ENCODE results near the gene MAP2K3.

MAP2K3 gene

DNA sequence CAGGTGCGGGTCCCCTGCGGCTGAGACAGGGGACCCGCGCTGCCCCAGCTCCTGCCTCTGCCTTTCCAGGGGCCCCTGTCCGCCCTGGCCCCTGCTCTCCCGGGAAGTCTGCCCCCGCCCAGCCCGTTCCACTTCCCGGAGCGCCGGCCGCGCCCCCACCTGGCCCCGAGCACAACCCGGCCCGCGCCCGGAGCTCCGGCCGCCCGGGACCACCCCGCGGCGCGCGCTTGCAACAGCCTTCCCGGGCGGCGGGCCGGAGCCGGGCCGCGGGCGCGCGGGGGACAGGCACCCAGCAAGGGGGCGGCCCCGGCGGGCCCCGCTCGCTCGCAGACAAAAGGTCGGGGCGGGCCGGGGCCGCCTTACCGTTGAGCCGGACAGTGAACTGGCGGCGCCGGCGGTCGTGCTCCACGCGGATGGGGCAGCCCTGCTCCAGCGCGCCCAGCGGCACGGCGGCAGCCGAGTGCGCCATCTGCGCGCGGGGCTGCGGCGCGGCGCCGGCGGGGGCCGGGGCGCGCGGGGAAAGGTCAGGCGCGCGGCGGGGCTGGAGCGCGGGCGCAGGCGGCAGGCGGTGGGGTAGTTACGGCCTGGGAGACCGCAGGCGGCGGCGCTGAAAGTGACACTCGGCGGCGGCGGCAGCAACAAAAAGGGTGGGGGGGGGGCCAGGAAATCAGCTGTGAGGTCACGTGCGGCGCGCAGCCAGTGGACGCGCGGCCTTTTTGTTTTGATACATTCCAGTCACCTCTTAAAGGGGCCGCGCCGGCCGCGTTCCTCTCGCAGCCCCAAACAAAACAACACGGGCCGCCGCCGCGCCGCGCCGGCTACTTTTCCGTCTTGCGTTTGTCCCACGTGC is 31.5 kb upstream of the MAP2K3 start, which contains the start of gene NATD1:
Gene NATD1, minus strand, starts transcription at position 615 of the 850 bp plus-strand sequence. Its CDS starts 146 bp downstream, at position 469.
- DNase-seq, result peak; percentile 90

DNA sequence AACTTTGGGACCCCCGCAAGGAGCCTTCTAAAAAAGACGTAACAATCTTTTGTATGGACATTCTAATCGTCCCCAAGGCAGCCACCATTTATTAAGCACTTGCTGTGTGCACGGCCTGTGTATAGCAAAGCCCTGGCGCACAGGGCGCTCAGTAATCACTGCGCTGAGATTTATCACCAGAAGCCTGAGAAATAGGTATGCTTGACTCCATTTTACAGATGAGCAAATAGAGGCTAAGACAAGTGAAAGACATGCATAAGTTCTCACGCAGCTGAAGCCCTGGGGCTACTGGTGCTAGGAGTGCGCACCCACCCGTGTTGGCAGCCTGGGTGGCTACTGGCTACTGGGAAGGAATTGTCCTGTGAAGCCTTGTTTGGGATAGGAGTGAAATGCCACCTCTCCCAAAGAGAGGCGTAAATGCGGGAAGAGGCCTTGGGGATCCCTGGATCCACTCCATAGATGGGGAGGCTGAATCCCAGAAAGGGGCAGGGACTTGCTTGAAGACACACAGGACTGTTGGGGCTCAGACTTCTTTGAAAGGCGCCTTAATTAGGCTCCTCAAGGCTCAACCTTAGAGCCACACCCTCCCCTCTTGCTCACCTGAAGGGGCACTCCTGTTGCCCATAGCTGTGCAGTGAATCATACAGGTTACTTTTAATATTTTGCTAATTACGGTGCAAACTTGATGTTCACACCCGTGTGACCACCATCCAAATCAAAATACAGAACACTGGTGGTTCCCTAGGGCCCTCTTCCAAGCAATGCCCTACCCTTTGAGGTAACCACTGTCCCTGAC is 30.7 kb upstream of the MAP2K3 start:
- no peak for DNase-seq

DNA sequence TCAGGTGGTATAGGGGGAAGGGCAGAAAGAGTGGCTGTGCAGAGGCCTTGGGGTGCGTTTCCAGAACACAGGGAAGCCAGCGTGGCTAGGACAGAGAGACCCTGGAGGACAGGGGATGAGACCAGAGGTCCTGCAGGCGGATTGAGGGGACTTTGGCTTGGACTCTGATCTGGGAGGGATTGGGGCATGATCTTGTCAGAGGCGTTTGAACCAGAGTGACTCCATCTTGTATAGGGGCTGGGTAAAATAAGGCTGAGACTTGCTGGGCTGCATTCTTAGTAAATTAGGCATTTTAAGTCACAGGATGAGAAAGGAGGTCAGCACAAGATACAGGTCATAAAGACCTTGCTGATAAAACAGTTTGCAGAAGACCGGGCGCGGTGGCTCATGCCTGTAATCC is 25.9 kb upstream of the MAP2K3 start:
- no peak for DNase-seq

DNA sequence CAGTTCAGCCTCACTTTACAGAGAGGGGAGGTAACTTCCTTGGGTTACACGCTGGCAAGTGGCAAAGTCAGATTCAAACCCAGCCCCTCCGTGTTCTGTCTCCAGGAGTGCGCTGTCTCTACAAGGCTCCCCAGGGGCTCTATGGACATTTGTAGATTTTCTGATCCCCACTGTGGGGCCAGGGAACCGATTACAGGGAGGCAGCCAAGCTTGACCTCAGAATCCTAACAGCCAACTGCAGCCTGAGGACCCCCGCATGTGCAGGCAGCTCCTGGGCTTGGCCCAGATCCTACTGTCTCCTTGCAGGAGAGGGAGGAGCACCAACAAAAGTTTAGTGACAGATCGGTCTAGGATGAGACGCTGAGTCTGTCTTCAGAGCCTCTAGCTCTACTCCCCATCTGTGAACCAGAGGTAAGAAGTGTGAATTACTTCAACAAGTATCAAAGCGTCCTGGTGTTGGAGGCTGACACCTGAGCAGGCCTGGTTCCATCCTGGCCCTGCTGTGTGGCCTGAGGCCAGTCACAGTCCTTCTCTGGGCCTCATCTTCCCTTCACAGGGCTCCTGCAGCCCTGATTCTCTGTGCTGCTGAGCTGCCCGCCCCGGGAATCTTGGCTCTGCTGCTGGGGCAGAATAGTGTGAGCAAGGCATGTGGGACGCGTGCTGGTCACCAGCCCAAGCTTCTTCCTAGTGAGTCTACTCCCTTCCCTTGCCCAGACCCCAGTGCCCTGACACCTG is 22.1 kb upstream of the MAP2K3 start:
- DNase-seq, result no peak

DNA sequence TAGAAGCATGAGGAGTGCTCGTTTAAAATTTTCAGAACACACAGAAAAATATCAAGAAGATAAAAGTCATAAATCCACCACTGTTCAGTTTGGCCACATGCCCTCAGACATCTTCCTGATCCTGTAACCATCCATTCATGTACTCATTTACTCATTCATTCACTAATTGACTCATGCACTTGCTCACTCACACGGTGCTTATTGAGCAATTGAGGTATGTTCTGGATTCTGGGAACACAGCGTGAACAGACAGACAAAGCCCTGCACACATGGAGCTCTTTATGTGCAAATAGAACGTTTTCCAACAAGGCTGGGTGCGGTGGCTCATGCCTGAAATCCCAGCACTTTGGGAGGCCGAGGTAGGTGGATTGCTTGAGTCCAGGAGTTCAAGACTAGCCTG is 21.1 kb upstream of the MAP2K3 start:
- no peak for DNase-seq

DNA sequence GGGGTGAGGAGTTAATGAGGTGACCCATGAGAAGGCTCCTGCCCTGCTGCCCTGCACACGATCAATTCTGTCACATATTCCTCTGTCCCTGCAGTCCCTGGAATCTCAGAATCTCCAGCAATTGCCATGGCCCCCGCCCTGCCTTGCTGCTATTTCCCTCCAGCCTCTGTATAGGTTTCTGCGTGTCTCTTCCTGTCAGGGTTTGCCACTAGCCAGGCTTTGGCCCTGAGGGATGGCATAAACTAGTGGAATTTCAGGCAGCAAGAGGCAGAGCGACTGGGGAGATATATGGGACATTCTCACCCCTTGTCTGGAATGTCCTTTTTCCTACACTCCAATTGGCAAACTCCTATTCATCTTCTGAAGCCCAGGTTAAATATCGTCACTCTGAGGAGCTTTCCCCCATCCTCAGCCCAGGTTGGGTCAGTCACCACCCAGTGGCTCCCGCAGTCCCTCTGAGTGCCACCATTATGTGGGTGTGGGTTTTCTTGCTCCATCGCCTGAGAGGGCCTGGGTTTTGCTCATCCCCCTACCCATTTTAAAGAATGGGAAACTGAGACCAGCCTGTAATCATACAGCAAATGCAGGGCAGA is 15.8 kb upstream of the MAP2K3 start:
- no peak for DNase-seq

DNA sequence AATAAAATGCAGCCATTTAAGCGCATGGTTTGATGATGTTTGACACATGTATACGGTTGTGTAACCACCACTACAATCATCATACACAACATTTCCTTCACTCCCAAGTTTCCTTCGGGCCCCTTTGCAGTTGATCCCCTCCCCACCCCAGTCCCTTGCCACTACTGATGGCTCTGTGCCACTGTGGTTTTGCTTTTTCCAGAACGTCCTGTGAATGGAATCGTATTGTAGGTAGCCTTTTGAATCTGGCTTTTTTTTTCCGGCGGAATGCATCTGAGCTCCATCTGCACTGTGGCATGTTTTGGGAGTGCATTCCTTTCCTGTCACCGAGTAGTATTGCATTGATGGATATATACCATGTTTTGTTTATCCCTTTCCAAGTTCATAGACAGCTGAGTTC is 15.1 kb upstream of the MAP2K3 start:
- no peak for DNase-seq

DNA sequence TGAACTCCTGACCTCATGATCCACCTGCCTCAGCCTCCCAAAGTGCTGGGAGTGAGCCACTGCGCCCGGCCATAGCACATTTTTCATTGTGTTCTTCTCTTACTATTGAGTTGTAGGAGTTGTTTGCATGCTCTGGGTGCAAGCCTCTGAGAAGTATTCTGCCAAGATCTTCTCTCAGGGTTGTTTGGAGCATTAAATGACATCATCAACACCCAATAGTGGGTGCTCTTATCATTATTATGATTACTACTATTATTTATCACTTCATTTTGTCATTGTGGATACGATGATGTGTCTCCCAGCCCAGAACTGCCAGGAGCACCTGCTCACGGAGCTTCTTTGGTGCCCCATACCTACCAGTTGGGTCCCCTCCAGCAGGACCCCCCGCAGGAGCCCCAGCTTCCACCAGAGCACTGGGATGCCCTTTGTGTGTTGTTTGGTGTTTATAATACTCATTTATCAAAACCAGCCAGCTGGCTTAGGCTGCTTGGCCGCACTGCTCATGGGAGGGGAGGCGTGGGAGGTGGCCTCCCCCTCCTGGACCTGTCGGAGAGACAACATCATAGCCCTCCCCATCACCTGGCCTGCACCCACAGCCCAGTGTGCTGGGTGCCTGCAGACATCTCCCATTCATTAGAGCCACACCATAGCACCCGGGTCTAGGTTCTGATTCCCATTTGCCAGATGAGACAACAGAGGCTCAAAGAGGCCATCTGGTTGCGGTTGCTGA is 12.9 kb upstream of the MAP2K3 start:
- no peak for DNase-seq

DNA sequence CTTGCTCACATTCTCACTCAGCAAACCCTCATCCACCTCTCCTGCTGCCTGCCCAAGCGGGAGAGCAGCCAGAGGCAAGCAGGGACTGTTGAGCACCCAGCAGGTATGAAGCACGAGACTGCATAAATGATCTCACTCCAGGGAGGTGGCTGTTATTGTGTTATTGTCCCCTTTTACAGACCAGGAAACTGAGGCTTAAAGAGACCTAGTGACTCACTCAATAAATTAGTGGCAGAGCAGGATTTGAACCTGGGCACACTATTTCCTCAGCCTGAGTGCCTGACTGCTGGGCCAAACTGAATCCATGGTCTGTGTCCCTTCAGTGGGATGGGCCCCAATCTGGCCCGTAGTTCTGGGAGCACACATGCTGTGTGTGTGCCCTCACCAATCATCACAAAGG is 12.3 kb upstream of the MAP2K3 start:
- no peak for DNase-seq

DNA sequence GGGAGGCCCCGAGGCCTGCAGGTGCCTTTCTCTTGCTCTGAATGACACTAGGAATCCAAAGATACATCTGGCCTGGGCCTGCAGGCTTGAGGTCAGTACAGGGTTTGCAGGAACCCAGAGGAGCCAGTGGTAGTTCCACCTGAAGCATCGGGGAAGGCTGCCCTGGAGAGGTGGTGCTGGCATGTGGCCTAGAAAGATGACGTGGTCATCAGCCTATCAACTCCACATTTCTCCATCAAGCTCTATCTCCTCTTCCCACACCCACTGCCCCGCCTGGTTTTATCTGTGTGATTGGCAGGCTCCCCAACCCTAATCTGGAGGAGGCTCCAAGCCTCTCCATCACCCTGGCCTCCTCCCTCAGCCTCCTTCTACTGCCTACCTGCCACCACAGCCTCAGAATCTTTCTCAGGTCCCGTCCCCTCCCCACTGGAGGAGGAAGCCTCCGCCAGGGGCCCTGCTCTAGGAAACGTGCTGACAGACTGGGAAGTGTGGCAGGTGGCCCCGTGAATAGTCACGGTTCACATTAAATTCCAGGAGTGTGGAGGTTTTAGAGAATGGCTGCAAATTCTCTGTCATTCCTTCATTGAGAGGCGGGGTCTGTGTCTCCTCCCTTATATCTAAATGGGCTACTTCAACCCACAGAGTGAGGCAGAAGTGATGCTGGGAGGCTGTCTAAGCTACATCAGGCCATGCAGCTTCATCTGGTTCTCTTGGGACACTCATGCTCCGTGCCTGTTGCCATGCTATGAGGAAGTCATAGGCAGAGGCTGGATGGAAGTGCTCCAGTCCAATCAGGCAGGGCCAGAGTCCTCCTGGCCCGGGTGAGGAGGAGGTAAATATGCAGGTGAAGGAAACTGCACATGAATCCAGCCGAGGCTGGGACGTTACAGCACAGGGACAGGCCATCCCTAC is 11.4 kb upstream of the MAP2K3 start:
- no peak for DNase-seq

DNA sequence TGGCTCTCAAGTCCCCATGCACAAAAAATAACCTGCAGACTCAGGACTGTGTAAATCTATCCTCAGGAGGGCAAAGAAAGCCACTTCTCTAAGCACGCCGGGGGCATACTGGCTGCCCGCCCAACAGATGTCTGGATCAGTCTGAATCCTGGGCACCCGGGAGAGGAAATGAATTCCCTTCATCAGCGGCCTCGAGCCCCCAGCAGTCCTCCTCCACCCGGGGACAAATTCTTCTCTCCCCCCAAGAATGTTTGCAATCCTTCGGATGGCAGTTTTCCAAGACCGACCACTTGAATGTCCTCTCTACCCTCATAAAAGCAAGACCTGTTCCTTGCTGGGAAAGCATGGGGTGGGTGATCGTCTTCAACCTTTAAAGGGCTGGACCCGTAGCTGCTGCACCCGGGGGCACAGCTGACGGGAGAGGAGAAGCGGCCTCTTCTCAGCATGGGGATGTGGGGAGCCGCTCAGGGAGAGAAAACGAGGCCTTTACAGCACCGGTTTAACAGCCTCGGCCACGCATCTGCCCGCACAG is 9.4 kb upstream of the MAP2K3 start:
- DNase-seq, result peak; percentile 68

DNA sequence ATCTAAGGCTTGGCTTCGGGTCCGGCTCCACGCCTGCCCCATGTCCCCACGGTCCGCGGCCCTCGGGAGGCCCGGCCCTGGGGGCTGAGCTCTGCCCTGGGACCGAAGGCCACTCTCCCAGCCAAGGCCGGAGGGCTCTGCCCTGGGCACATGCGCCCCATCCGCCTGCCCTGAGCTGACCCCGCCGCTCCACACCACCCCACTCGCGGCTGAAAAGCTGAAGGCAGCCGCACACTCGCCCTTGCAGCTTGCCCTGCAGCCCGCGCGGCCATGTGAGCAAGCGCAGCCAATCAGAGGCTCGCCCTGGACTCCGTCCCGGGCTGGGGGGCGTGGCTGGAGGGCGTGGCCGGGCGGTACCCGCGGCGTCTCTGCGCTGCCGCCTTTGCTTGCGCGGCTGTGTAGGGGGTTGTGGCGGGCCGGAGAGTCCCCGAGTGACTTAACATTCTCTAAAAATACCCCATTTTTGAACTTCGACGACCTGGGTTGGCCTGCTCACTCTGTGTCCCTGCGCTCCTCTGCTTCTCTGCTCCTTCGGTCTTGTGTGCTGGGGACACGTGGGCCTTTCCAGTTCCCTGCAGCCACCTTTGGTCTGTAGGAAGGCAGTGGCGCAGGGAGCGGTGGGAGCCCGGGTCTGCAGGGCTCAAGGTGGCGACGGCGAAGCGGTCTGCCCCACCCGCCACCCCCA is 8.8 kb upstream of the MAP2K3 start:
- peak; percentile 94 for DNase-seq

DNA sequence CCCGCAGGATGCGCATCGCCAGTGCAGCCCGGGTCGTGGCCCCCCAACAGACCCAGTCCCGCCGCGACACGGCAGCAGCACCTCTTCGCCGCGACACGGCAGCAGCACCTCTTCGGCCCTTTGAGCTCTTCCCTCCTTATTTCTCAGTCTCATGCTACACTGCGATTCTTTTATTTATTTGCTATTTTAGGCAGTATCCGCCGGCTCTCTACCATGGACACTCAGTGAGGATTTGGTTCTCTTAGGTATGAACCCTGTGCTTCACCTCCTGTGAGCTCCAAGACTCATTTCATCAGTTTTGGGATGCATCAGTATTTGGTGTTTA is 8.3 kb upstream of the MAP2K3 start:
- no peak for DNase-seq

DNA sequence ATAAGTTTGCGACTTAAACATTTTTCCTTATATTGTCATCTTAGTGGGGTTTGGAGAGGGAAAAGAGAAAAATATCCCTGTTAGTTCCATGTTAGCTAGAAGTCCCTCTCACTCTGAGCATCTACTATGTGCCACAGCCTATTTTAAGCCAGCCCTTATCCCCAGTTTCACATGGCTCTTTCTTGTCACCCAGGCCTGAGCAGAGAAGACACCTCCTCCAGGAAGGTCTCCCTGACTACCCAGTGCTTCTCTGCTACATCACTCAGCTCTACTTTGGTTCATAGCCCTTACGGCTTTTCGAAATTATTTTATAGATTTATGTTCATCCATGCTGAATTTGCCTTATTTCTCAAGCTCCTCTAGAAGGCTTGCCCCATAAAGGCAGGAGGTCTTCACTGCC is 7.2 kb upstream of the MAP2K3 start:
- DNase-seq, result no peak

DNA sequence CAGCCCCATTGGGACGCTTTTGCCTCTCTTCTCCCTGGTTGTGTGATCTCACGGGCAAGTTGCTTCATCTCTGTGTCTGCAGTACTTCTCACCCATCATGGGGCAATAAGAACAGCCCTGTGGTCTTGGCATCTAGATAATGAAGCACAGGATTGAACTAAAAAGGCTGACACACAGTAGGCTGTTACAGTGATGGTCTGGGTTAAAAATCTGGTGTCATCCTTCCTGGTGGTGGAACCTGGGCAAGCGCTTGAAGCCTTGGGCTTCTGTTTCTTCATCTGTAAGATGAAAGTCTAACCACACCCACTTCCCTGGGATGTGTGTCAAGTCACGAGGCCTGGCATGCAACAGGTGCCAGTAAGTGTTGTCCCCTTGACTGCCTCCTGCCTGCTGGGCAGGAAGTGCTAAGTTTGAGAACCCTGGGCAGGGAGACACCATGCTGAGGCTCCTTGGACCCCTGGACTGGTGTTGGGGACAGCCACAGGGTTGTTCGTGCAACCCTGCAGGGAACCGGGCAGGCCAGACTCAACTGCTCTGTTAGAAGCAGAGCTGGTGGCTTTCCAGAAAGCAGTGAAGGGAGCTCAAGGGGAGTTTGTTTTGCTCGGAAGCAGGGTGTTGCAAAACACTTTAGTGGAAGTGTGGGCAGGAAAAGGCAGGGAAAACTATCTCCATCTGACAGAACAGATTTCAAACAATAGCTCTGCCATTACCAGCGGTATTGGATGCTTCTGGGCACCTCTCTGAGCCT is 5.9 kb upstream of the MAP2K3 start:
- DNase-seq, result no peak

DNA sequence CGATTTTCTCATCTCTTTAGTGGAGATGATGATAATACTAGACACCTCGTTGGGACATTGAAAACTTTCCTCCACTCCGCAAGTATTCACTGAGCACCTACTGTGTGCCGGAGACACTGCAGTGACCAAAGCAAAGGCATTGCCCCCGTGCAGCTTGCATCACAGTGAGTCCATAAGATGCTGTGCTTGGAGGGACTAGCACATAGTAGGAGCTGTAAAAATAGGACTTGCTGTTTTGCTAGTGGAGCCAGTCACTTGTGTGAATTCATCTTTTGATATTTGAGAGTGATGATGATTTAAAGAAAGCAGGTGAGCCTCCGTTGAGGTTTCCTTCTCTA is 5.3 kb upstream of the MAP2K3 start:
- DNase-seq, result no peak

DNA sequence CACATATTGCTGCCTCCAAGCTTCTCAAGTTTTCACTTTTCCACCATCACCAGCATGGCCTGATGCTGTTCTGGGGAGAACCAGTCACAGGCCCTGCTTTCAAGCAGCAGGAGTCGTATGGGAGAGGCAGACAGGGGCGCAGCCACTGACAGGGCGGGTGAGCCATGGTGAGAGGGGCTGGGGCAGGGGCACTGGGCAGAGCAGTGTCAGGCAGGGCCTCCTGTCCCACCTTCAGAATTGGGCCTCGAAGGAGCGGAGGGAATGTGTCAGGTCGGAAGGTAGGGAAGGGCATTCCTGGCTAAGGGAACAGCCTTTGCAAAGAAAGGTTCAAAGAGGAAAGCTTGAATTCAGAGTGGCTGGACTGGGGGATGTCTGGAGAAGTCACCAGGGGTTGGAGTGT is 4.9 kb upstream of the MAP2K3 start:
- DNase-seq, result no peak

DNA sequence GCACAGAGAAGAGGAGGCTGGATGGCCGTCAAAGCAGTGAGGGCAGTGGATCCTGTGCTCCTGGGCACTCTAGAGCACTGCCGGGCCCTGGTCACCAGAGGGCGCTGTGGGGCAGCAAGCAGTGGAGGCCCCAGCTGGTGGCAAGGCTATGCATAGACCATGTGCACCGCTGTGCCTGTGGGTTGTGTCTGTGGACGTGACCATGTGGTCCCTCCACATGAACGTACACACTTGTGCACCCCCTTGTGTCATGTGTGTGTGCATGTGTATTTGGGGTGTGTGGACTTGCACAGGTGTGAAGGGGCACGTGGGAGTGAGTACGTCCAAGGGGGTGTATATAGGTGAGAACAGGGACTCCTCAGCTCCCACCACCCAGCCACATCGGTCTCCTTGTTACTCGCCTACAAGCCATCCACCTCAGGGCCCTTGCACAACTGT is 4.4 kb upstream of the MAP2K3 start:
- peak; percentile 86 for DNase-seq

DNA sequence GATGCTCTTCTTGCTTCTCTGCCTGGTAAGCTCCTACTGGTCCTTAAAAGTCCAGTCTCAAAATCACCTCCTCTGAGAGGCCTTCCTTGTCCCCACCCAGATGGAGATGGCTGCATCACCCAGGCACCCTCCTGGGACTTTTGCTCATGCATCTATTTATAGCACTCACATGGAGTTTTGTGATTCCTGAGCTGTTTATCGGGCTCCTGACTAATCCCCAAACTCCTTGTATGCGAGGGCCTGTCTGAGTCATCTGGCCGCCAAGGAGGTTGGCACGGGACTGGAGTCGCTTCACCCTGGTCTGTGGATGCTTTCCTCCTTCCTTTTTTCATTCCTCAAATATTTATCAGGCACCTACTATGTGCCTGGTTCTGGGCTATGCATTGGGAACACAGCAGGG is 2.3 kb upstream of the MAP2K3 start:
- DNase-seq, result no peak

DNA sequence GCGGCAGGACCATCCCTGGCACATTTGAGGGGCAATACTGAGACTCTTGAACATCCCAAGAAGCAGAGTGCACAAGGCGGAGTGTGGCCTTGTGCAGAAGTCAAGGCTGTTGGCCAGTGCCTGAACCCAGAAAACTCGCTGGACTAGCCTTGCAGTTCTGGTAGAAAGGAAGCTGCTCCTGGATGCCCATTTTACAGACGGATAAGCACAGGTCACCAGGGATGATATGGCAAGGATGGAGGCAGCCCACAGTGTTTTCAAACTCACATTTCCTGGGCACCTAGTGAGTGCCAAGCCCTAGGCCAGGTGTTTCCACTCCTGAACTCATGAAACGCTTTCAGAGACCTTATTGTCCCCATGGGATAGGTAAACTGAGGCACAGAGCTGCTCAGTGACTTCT is 1.7 kb upstream of the MAP2K3 start:
- DNase-seq, result no peak

Data from right hindlimb (tissue), 1 donor.